Osteoblast (primary cell): Measurements from ENCODE around the gene OCA2. TPM values are rescaled to one million over a fixed set of nuclear protein-coding genes. Genes with fewer than 3 reads are reported as not detected.

Experiments used
- DNase-seq: peaks from one replicate; pipeline ENCODE4 v3.0.0; 2011; ENCODE audit warnings: low spot score, mixed read lengths; ENCODE audit not compliant: insufficient read length; ENCODE audit errors: missing footprints
- H2AFZ ChIP-seq: 2 replicates; pipeline ENCODE4 v1.6.0; 2011; ENCODE audit warnings: mild to moderate bottlenecking, low read length
- H3K27ac ChIP-seq: 2 replicates; pipeline ENCODE4 v1.5.1; 2011; ENCODE audit warnings: mild to moderate bottlenecking, low read depth, low read length, moderate library complexity
- H3K27me3 ChIP-seq: 2 replicates; pipeline ENCODE4 v1.6.0; 2012; ENCODE audit warnings: mild to moderate bottlenecking, control low read depth, inconsistent platforms, low read length, moderate library complexity; ENCODE audit not compliant: insufficient read depth
- H3K36me3 ChIP-seq: 2 replicates; pipeline ENCODE4 v1.5.1; 2011; ENCODE audit warnings: mild to moderate bottlenecking, low read length, control low read depth, moderate library complexity; ENCODE audit not compliant: insufficient read depth
- H3K4me1 ChIP-seq: 2 replicates; pipeline ENCODE4 v1.5.1; 2011; ENCODE audit warnings: mild to moderate bottlenecking, low read length, control low read depth, moderate library complexity; ENCODE audit not compliant: insufficient read depth
- H3K4me2 ChIP-seq: 2 replicates; pipeline ENCODE4 v1.6.0; 2011; ENCODE audit warnings: mild to moderate bottlenecking, low read length; ENCODE audit not compliant: insufficient read depth
- H3K4me3 ChIP-seq: fragments of 200-600 bp; sonication (generic); 3 replicates; pipeline ENCODE4 v1.5.1; 2012; ENCODE audit warnings: mild to moderate bottlenecking, low read length, inconsistent platforms; ENCODE audit not compliant: insufficient read depth
- H3K79me2 ChIP-seq: 2 replicates; pipeline ENCODE4 v1.6.0; 2012; ENCODE audit warnings: mild to moderate bottlenecking, low read length, control low read depth, inconsistent platforms; ENCODE audit not compliant: insufficient read depth
- H3K9me3 ChIP-seq: 2 replicates; pipeline ENCODE4 v1.5.1; 2011; ENCODE audit warnings: low read depth, low read length, control low read depth
- H4K20me1 ChIP-seq: 2 replicates; pipeline ENCODE4 v1.6.0; 2012; ENCODE audit warnings: mild to moderate bottlenecking, low read length, control low read depth; ENCODE audit not compliant: insufficient read depth
- total RNA-seq: library from RNA; depleted of rRNA; stranded (reverse); fragments of >200 nt; gene quantifications from 2 replicates; pipeline ENCODE4 v1.2.3, GENCODE V29; 2012
- TF ChIP-seq, protein P1 (sequence below): IDR thresholded peaks from 2 replicates; pipeline ENCODE4 v1.5.1; 2011; ENCODE audit warnings: mild to moderate bottlenecking, low read depth, low read length, moderate library complexity; ENCODE audit errors: extremely low read depth

The OCA2 gene
- total RNA-seq, 1 donor = not detected

DNA sequence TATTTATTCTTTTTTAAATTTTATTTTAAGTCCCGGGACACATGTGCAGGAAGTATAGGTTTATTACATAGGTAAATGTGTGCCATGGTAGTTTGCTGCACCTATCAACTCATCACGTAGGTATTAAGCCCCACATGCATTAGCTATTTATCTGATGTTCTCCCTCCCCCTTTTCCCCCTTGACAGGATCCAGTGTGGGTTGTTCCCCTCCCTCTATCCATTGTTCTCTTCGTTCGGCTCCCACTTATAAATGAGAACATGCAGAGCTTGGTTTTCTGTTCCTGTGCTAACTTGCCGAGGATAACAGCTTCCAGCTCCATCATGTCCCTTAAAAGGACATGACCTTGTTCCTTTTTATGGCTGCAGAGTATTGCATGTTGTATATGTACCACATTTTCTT is 220.3 kb downstream of the OCA2 start:
- Histone ChIP-seq H3K36me3 (no peaks in the 10 kb centered on the region), H3K9me3 (no peaks in the 10 kb centered on the region), H2AFZ (no peak overlapping the region), H3K4me3 (no peak overlapping the region), H3K27ac (no peak overlapping the region), H3K4me2 (no peak overlapping the region), H3K27me3 (no peaks in the 10 kb centered on the region), H4K20me1 (no peaks in the 10 kb centered on the region), H3K4me1 (no peaks in the 10 kb centered on the region), H3K79me2 (no peaks in the 10 kb centered on the region)
- DNase-seq = no peak
- TF ChIP-seq, protein P1, sequence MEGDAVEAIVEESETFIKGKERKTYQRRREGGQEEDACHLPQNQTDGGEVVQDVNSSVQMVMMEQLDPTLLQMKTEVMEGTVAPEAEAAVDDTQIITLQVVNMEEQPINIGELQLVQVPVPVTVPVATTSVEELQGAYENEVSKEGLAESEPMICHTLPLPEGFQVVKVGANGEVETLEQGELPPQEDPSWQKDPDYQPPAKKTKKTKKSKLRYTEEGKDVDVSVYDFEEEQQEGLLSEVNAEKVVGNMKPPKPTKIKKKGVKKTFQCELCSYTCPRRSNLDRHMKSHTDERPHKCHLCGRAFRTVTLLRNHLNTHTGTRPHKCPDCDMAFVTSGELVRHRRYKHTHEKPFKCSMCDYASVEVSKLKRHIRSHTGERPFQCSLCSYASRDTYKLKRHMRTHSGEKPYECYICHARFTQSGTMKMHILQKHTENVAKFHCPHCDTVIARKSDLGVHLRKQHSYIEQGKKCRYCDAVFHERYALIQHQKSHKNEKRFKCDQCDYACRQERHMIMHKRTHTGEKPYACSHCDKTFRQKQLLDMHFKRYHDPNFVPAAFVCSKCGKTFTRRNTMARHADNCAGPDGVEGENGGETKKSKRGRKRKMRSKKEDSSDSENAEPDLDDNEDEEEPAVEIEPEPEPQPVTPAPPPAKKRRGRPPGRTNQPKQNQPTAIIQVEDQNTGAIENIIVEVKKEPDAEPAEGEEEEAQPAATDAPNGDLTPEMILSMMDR = no peak

DNA sequence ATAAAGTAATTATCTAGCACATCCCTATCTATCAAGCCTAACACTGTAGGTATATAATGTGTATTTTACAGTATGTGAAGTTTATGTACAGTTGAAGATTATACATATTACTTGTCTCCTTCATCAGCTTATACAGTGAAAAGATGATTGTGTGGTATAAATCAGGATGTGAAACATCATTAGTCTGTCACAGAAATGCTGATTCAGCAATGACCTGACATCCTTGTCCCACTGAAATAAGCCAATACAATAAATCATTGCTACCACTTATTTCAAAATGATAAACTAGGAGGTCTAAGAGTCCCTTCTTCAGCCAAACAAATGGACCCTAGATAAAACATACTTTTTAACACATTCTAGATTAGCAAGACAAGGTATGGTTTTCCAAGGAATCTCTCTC is 225.3 kb downstream of the OCA2 start:
- no peak overlapping the region for H3K27ac ChIP-seq
- no peaks in the 10 kb centered on the region for H3K9me3 ChIP-seq
- TF ChIP-seq, protein P1 = no peak
- H3K36me3 ChIP-seq = no peaks in the 10 kb centered on the region
- no peaks in the 10 kb centered on the region for H4K20me1 ChIP-seq
- no peaks in the 10 kb centered on the region for H3K27me3 ChIP-seq
- H3K4me1 ChIP-seq = no peaks in the 10 kb centered on the region
- H3K4me3 ChIP-seq = no peak overlapping the region
- H2AFZ ChIP-seq = no peak overlapping the region
- no peaks in the 10 kb centered on the region for H3K79me2 ChIP-seq
- H3K4me2 ChIP-seq = no peak overlapping the region
- DNase-seq = peak; percentile 19

DNA sequence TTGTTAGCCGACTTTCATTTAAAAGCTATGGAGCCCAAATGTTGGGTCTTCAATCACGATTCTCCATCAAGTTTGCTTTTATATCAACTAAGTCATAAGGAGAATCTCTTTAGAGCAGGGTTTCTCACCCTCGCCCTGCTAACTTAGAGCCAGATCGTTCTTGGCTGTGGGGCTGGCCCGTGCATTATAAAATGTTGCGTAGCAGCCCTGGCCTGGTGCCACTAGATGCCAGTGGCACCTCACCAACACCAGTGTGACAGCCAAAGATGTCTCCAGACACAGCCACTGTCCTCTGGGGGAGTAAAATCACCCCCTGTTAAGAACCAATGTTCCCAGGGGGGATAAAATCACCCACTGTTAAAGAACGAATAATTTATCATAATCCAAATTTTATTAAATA is 226.1 kb downstream of the OCA2 start:
- Histone ChIP-seq H3K79me2 (no peaks in the 10 kb centered on the region), H3K9me3 (no peaks in the 10 kb centered on the region), H3K27me3 (no peaks in the 10 kb centered on the region), H3K4me1 (no peaks in the 10 kb centered on the region), H3K36me3 (no peaks in the 10 kb centered on the region), H3K4me2 (no peak overlapping the region), H4K20me1 (no peaks in the 10 kb centered on the region), H3K27ac (no peak overlapping the region), H3K4me3 (no peak overlapping the region), H2AFZ (no peak overlapping the region)
- DNase-seq = no peak
- TF ChIP-seq, protein P1 = no peak

DNA sequence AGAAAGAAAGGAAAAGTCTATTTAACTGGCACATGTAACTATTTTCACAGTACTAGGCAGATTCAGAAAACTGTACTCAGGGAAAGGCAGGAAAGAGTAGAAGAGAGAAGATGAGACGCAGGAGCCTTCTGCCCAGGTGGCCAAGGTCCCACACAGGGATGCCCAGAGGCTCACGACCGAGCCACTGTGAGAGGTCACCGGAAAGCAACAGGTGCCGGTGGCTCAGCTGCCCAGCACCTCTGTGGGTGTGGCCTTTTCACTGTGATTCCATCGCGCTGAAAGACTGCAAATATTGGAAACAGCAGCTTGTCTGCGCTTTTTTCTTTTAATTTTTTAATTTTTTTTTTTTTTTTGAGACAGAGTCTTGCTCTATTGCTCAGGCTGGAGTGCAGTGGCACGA is 226.8 kb downstream of the OCA2 start:
- Histone ChIP-seq H3K36me3 (no peaks in the 10 kb centered on the region), H3K27me3 (no peaks in the 10 kb centered on the region), H3K9me3 (no peaks in the 10 kb centered on the region), H3K4me3 (no peak overlapping the region), H3K4me1 (no peaks in the 10 kb centered on the region), H3K79me2 (no peaks in the 10 kb centered on the region), H3K27ac (no peak overlapping the region), H3K4me2 (no peak overlapping the region), H4K20me1 (no peaks in the 10 kb centered on the region), H2AFZ (no peak overlapping the region)
- DNase-seq = no peak
- TF ChIP-seq, protein P1 = no peak
